Iris pigment epithelial cell (primary cell): ENCODE measurements around the gene ZNF687.
"Not testable (repeated sequence)": the region's sequence is repeated elsewhere in the genome, so short reads cannot be mapped to it uniquely, and the experiment has no call there.

Experiments
- DNase-seq: peaks from one replicate; pipeline ENCODE4 v3.0.0-alpha.2; 2011; ENCODE audit warnings: low read depth

Gene ZNF687, protein sequence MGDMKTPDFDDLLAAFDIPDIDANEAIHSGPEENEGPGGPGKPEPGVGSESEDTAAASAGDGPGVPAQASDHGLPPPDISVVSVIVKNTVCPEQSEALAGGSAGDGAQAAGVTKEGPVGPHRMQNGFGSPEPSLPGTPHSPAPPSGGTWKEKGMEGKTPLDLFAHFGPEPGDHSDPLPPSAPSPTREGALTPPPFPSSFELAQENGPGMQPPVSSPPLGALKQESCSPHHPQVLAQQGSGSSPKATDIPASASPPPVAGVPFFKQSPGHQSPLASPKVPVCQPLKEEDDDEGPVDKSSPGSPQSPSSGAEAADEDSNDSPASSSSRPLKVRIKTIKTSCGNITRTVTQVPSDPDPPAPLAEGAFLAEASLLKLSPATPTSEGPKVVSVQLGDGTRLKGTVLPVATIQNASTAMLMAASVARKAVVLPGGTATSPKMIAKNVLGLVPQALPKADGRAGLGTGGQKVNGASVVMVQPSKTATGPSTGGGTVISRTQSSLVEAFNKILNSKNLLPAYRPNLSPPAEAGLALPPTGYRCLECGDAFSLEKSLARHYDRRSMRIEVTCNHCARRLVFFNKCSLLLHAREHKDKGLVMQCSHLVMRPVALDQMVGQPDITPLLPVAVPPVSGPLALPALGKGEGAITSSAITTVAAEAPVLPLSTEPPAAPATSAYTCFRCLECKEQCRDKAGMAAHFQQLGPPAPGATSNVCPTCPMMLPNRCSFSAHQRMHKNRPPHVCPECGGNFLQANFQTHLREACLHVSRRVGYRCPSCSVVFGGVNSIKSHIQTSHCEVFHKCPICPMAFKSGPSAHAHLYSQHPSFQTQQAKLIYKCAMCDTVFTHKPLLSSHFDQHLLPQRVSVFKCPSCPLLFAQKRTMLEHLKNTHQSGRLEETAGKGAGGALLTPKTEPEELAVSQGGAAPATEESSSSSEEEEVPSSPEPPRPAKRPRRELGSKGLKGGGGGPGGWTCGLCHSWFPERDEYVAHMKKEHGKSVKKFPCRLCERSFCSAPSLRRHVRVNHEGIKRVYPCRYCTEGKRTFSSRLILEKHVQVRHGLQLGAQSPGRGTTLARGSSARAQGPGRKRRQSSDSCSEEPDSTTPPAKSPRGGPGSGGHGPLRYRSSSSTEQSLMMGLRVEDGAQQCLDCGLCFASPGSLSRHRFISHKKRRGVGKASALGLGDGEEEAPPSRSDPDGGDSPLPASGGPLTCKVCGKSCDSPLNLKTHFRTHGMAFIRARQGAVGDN

DNA sequence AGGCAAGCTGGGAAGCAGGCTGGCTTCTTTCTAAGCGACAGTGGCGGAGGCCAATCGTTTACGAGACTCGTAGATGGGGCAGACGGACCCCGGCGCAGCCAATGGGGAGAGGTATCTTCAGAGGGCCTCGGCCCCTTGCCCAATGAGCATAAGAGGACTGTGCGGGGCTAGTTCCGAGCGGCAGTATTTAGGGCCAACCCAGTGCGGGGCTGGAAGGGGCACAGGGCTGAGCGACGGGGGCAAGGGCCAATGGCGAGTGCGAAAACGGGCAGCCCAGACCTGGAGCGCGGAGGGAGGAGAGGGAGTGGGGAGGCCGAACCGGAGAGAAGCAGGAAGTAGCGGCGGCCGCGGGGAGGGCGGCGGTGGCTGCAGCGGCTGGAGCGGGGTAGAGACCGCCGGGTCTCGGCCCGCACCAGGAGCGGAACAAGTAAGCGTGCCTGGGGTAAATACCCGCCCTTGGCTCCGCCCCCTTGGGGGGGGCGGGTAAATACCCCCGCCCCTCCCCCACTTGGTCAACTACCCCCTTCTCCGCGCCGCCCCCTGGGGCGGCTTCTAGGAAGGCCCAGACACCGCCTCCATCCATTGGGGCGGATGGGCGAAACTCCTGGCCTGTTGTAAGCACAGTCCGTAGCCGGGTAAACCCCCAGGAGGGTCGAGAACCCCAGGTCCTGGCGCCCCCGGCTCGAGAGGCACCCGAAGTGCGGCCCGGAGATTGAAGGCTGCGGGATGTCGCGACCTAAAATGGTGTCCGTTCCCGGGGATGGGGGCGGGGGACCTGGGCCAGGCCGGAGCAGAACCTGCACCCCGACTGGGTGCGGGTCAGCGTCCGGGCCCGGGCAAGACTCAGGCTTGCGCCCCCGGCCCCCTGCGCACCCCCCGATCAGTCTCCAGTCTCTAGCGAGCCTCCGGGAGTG is at the start of gene ZNF687:
TSS of gene ZNF687 (plus strand) at position 331 of the 914 bp plus-strand sequence. CDS start 3,993 bp downstream, outside the sequence.
- DNase-seq = peak; percentile 100

DNA sequence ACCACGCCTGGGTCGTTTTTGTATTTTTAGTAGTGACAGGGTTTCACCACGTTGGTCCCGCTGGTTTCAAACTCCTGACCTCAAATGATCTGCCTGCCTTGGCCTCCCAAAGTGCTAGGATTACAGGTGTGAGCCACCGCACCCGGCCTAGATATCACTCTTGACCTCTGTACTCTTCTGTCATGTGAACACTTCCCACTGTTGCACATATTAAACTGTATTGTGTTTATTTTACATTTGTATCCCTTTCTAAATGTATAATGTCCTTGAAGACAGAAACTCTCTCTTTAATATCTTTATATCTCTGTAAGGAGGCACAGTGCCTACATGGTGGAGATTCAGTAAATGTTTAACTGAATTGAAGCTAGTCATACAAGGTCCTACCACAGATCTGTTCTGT is 46.9 kb upstream of the ZNF687 start:
- DNase-seq = no peak

DNA sequence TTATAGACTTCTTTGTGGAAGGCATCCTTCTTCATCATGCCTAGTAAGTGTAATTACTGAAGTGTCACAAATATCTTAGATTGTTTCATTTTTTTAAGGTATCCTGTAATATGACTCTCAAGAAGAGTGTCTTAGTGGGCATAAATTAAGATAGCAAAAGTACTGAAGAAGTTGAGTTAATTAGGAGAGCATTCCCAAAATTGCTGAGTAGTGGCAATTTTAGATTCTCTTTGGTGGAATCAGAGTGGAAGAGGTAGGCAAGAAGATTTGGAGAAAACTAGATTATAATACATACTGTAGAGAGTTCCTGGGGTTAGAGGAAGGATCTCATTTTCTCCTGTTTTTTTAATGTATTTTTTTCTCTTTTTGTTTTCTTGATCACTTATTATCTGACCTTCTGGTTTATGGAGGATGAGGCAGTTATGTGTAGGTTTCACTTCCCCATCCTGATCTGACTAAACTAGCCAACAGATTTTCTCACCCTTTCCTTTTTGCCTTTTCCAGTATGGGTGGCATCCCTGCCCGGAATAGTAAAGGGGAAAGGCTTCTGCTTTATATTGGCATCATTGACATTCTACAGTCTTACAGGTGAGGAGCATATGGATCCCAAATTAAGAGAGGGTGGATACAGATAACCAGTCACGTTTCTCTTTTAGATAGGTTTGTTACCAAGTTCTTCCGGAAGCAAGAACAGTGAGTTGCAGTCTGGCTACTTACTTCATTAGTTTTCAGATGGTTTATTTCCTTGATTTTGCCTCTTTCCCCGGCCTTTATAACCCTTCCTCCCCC is 44.2 kb upstream of the ZNF687 start:
- no peak for DNase-seq

DNA sequence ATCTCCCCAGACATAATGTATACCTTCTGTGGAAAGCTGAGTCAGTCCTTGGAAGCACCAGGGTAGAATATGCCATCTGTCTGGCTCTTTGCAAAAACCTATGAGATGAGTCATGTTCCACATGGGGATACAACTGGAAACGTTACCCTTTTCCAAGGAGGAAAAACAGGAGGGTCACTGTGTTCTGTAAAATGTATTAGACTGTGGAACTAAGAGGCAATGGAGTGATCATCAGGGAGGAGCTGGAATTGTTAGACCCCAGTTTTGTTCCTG is 43.7 kb upstream of the ZNF687 start:
- DNase-seq = peak; percentile 78

DNA sequence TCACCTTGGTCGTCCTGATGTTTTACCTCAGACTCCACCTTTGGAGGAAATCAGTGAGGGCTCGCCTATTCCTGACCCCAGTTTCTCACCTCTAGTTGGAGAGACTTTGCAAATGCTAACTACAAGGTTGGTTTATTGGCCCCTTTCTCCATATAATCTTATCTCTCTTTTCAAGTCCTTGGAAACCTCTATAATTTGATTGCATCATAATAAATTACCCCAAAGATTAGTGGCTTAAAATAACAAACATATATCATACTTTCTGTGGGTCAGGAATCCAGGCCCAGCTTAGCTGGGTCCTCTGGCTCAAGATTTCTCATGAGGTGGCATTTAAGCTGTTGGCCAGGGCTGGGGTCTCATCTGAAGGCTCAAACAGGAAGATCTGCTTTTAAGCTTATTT is 39.7 kb upstream of the ZNF687 start:
- DNase-seq = no peak

DNA sequence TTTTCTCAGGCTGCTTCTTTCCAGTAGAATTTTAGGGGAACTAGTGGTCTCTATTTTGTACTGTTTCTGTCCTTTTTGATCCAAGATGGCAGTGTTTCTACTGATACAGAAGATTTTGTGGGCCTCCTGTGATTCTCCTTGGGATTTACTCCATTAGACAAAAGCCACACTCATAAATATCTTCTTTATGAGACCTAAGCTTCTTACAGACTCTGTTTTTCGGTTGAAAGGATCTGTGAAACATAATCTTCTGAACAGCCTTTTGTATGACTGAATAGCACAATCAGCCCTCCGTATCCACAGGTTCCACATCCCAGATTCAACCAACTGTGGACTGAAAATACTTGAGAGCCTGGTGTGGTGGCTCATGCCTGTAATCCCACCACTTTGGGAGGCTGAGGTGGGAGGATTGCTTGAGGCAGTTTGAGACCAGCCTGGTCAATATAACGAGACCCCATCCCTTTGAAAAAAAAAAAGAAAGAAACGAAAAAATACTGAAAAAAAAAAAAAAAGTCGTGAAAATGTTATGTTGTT is 38.3 kb upstream of the ZNF687 start:
- DNase-seq = no peak

DNA sequence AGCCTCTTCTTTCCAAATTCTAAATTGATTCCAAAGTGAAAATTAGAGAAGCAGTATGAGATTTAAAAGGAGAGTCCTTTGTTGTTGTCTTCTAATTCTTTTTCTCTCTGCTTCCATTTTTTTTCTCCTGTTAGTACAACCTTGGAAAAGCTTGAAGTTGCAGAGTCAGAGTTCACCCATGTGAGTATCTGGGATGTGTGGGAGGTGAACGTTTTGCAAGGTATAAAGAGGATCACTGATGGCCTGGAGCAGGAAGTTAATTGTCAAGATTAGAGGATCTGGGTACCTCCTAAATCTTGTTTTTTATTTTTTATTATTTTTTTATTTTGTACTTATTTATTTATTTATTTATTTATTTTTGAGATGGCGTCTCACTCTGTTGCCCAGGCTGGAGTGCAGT is 35.3 kb upstream of the ZNF687 start:
- DNase-seq = no peak

DNA sequence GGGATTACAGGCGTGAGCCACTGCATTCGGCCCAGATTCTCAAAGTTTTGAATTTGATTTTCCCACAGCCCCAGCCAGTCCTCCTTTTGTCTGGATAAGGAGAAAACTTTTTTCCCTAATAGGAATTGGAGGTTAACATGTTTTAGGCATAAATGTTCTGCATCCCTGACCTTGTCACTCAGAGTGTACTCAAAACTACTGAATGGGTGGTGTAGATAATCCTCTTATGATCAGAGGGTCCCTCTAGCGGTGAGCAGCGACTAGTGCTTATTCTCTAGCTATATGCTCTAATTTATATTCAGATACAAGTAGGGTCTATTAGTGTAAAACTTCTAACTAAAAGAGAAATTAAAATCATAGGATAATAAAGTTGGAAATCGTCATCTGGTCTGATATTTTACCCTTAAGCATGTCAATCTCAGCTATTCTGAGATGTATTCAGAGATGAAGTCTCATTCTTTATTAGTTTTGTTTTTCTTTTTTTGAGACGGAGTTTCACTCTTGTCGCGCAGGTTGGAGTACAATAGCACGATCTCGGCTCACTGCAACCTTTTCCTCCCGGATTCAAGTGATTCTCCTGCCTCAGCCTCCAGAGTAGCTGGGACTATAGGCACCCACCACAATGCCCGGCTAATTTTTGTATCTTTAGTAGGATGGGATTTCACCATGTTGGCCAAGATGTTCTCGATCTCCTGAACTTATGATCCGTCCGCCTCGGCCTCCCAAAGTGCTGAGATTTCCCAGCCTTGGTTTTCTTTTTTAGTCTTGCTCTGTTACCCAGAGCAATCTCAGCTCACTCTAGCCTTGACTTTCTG is 30.2 kb upstream of the ZNF687 start:
- DNase-seq = peak; percentile 80

DNA sequence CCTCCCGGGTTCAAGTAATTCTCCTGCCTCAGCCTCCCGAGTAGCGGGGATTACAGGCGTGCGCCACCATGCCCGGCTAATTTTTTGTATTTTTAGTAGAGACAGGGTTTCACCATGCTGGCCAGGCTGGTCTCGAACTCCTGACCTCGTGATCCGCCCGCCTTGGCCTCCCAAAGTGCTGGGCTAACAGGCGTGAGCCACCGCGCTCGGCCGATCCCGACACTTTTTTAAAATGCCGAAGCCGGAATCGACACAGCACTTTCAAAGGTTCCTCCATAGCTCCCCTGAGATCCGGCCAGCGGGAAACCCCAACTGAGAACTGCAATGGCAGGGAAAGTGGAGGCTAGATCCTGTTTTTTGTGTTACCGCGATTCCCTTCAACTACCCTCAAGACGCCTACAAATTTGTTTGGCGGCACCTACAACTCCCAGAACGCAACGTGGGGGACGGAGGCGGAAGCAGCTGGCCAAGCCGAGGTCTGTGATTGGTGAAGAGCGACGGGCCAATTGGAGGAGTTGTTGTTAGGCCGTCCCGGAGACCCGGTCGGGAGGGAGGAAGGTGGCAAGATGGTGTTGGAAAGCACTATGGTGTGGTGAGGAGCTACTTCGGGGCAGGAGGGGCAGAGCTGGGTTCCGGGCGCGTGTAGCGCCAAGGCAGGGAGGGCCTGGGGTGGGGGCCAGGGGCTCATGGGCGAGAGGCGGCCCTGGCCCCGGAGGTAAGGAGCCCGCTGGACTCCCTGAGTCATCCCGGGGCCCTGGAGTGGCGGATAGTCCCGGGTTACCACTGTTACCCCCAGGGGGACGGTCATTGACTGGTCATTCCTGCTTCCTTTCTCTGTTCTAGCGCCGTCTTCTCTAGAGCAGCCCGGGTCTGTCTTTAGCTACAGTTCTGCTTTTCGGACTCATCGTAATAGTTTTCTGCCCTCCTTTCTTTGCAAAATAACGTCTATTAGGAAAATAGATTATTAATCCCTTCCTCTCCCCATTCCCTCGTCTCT is 27.6 kb upstream of the ZNF687 start, which contains the start of gene PSMD4:
TSS of gene PSMD4 (plus strand) at position 518 of the 997 bp plus-strand sequence. CDS start at position 567, 49 bp downstream.
- peak; percentile 97 for DNase-seq

DNA sequence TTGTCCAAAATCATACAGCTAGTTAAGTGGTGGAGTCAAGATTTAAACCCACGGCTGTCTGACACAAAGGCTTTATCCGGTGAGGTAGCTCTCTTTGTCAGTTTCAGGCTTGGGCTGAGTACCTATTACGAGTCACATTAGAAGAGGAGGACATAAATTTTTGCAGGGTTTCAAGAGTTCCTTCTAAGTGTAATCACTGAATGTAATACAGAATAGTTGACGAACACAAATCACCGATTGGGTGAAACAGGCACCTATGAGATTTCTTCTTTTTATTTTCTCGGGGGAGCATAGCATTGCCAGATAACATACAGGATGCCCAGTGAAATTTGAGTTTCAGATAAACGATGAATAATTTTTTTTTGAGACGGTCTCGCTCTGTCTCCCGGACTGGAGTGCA is 26.7 kb upstream of the ZNF687 start:
- peak; percentile 52 for DNase-seq

DNA sequence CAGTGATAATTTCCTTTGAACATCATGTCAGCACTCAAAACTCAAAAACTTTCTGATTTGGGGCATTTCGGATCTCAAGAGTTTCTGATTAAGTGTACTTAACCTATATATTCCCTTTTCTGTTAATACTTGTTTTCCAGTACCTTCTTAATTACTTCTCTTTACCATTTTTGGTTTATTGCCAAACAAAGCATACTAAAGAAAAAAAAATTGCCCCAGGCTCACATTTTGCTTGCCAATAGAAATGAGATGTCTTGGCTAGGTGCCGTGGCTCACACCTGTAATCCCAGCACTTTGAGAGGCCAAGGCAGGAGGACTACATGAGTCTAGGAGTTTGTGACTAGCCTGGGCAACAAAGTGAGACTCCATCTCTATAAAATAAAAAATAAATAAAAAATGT is 22.7 kb upstream of the ZNF687 start:
- no peak for DNase-seq

DNA sequence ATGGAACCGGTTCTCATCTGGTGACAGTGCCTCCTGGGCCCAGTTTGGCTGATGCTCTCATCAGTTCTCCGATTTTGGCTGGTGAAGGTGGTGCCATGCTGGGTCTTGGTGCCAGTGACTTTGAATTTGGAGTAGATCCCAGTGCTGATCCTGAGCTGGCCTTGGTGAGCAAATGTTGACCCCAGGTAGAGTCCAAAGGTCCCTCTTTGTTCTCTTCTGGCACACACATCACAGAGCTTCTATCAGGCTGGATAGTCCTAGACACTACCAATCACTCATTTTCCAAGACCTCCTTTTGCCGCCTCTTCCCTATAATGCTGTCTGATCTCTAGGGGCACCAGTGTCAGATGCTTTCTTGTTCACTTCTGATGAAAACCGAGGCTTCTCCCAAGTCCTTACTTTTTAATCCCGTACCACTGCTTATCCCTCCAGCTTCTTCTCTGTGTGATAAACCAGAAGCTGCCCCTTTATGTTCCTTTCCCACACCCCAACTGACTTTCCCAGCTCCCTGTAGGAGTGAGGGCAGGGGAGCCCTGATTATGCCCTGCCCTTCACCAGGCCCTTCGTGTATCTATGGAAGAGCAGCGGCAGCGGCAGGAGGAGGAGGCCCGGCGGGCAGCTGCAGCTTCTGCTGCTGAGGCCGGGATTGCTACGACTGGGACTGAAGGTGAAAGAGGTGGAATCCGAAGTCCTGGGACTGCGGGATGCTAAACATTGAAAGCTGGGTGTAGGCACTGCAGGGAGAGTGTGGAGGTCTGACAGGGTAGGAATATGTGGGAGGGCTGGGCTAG is 16.5 kb upstream of the ZNF687 start:
- no peak for DNase-seq

DNA sequence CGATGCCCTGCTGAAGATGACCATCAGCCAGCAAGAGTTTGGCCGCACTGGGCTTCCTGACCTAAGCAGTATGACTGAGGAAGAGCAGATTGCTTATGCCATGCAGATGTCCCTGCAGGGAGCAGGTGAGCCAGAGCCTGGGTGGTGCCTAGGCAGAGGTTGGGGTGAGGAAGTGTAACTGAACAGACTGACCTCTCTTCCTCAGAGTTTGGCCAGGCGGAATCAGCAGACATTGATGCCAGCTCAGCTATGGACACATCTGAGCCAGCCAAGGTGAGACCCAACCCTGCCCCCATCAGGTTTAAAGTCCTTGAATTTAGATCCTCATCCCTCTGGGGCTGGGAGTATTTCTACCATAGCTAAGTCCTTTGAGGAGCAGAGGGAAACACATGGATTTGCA is 15.8 kb upstream of the ZNF687 start:
- DNase-seq = no peak

DNA sequence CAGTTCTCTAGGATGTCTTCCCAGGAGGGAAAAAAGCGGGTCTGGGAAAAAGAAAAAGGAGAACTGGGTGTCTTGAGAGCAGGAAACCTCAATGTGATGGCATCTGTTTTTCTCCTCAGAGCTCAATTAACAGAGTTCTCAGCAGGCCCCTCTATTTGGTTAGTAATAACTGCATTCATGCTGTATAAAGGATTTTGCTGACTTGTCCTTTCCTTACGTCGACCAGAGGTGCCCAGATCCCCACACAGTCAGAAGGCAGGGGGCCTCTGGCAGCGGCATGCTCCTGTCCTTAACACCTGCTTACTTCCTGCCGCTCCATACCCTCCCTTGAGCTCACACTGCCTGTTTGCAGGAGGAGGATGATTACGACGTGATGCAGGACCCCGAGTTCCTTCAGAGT is 15.3 kb upstream of the ZNF687 start:
- no peak for DNase-seq

DNA sequence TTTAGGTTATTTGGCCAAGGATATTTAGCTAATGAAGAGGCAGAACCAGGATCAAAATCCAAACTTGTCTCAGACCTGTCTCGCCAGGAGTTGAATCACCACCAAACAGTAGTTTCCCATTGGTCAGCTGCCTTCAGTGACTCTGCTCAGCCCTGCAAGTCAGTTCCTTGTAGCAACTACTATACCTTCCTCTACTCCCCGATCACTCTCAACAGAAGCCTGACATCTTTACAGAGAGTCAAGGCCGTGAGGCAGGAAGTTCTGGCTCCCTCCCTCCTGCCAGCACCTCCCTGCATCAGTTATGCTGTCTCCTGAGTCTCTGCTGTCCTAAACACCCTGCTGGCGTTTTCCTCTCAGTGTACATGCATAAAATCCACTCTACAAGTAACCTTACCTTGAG is 14.3 kb upstream of the ZNF687 start:
- peak; percentile 51 for DNase-seq

DNA sequence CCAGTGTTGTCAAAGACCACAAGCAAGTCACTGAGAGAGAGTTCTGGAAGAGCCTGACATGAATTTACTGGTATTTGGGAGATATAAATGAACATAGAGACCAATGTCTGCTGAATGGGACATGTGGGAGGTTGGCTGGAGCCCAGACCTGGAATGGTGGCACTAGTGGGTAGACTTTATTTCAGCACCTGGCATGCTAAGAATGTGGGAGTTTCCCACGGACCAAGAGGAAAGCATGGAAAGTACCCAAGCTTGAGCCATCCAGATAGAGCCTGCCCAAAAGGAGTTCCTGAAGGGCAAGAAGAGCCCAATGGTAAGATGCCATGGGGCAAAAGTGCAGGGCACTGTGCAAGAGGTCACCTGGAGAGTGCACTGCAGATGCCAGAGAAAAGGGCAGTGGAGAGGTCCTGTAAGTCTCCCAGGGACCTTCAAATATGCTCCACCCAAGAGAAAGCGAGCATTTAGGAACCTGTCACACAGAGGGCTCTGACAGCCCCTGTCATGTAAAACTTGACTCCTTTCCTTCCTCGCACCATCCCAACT is 8.1 kb upstream of the ZNF687 start:
- DNase-seq = no peak

DNA sequence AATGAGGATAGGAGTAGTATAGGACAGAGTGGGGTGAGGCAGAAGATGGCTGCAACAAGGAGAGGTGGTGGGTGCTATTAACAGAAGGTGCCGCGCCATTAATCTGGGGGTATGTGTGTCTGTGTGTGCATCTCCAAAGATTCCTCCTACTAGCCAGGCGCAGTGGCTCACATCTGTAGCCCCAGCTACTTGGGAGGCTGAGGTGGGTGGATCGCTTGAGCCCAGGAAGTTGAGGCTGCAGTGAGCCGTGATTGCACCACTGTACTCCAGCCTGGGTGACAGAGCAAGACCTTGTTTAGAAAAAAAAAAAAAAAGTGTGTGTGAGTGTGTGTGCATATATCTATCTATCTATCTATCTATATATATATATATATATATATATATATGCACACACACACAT is 6.8 kb upstream of the ZNF687 start:
- DNase-seq = not testable (repeated sequence)
